H1 (cell line): ENCODE data around the gene CDC27. TPM values are rescaled to one million over a fixed set of nuclear protein-coding genes. Genes with fewer than 3 reads are reported as not detected.

Source experiments
- CTCF ChIA-PET: fragments of 300-600 bp; sonication (Branson Sonifier 250); formaldehyde crosslinking; loops from one replicate; lab custom pipeline; 2021; ENCODE audit not compliant: partially characterized antibody; lab: Charles Lee
- POLR2A ChIA-PET: fragments of 300-600 bp; sonication (Branson Sonifier 250); formaldehyde crosslinking; loops from one replicate; lab custom pipeline; 2021; ENCODE audit warnings: inconsistent platforms; ENCODE audit not compliant: partially characterized antibody; lab: Charles Lee
- DNase-seq, 2 experiments: peaks; one replicate each; pipeline versions ENCODE4 v3.0.0 to v3.0.0-alpha.2; 2010 to 2022; ENCODE audit warnings: low spot score in 2 of 2, low read depth in 1 of 2, mixed read lengths in 1 of 2
- FAIRE-seq: peaks from 2 replicates; lab custom pipeline; 2011; peaks lifted over from hg19 to GRCh38; lab: Jason Lieb, UNC
- H2AFZ ChIP-seq: 2 replicates; pipeline ENCODE4 v1.8.1; 2012; ENCODE audit warnings: low read length, inconsistent platforms
- H2AK5ac ChIP-seq: 2 replicates; pipeline ENCODE4 v1.6.1; 2013; ENCODE audit warnings: low read depth, low read length
- H2BK120ac ChIP-seq: replicated peaks from 2 replicates; pipeline ENCODE3; 2013; ENCODE audit warnings: low read depth, low read length, inconsistent platforms
- H2BK12ac ChIP-seq: 2 replicates; pipeline ENCODE4 v1.6.1; 2013; ENCODE audit warnings: low read depth, low read length
- H2BK15ac ChIP-seq: 2 replicates; pipeline ENCODE4 v1.6.1; 2013; ENCODE audit warnings: low read length
- H2BK20ac ChIP-seq: 2 replicates; pipeline ENCODE4 v1.6.1; 2013; ENCODE audit warnings: low read length
- H2BK5ac ChIP-seq: 2 replicates; pipeline ENCODE4 v1.6.1; 2013; ENCODE audit warnings: low read depth, low read length
- H3K14ac ChIP-seq: 2 replicates; pipeline ENCODE4 v1.6.1; 2013; ENCODE audit warnings: inconsistent platforms; ENCODE audit not compliant: insufficient read length
- H3K18ac ChIP-seq: 2 replicates; pipeline ENCODE4 v1.6.1; 2013; ENCODE audit warnings: low read length; ENCODE audit errors: extremely low read depth
- H3K23ac ChIP-seq: 2 replicates; pipeline ENCODE4 v1.6.1; 2013; ENCODE audit warnings: inconsistent platforms; ENCODE audit not compliant: insufficient read length
- H3K23me2 ChIP-seq: 2 replicates; pipeline ENCODE4 v1.6.1; 2013; ENCODE audit warnings: low read depth, low read length
- H3K27ac ChIP-seq: 2 replicates; pipeline ENCODE4 v1.6.1; 2011; ENCODE audit warnings: low read depth, low read length, inconsistent platforms
- H3K27me3 ChIP-seq, 4 experiments: replicated peaks in 1 of 4; 1 replicate in 1 of 4; 2 replicates in 3 of 4; pipeline versions ENCODE4 v1.6.1 to v1.8.1; 2011 to 2013; ENCODE audit warnings: low read length in 3 of 4, mild to moderate bottlenecking in 3 of 4, inconsistent platforms in 2 of 4, mixed read lengths in 2 of 4, moderate library complexity in 1 of 4; ENCODE audit not compliant: control insufficient read depth in 3 of 4, insufficient read depth in 3 of 4; ENCODE audit errors: extremely low read depth in 1 of 4
- H3K36me3 ChIP-seq, 4 experiments: 2 replicates each; pipeline versions ENCODE4 v1.6.1 to v1.8.1; 2011 to 2013; ENCODE audit warnings: mild to moderate bottlenecking in 4 of 4, low read length in 3 of 4, moderate library complexity in 2 of 4, control low read depth in 1 of 4, inconsistent platforms in 1 of 4; ENCODE audit not compliant: insufficient read depth in 4 of 4, control insufficient read depth in 2 of 4
- H3K4ac ChIP-seq: replicated peaks from 2 replicates; pipeline ENCODE3; 2013; ENCODE audit warnings: low read length, low read depth, mixed read lengths, inconsistent platforms; ENCODE audit not compliant: insufficient read length
- H3K4me1 ChIP-seq, 4 experiments: replicated peaks in 1 of 4; 1 replicate in 1 of 4; 2 replicates in 3 of 4; pipeline versions ENCODE4 v1.6.1 to v1.8.1; 2011 to 2013; ENCODE audit warnings: low read length in 3 of 4, inconsistent platforms in 2 of 4, mixed read lengths in 1 of 4; ENCODE audit not compliant: insufficient read depth in 4 of 4, control insufficient read depth in 3 of 4
- H3K4me2 ChIP-seq, 2 experiments: 2 replicates each; pipeline versions ENCODE4 v1.6.1 to v1.8.1; 2011 to 2013; ENCODE audit warnings: low read depth in 2 of 2, low read length in 2 of 2, control low read depth in 1 of 2, inconsistent platforms in 1 of 2, mild to moderate bottlenecking in 1 of 2; ENCODE audit not compliant: insufficient read depth in 1 of 2
- H3K4me3 ChIP-seq, 4 experiments: fragments of 200-600, 300-600 bp in 1 of 4; sonication (generic), shearing (Covaris generic), sonication (Bioruptor Twin) in 1 of 4; 2 replicates each; pipeline versions ENCODE4 v1.5.1 to v1.8.1; 2011 to 2016; ENCODE audit warnings: low read length in 4 of 4, low read depth in 3 of 4, control low read depth in 2 of 4, inconsistent platforms in 2 of 4, mild to moderate bottlenecking in 2 of 4, mixed read lengths in 1 of 4, moderate library complexity in 1 of 4; ENCODE audit not compliant: insufficient read depth in 2 of 4; ENCODE audit errors: extremely low read depth in 1 of 4
- H3K56ac ChIP-seq: replicated peaks from 2 replicates; pipeline ENCODE3; 2013; ENCODE audit warnings: low read depth, mild to moderate bottlenecking, mixed read lengths, low read length, inconsistent platforms; ENCODE audit not compliant: insufficient read length
- H3K79me1 ChIP-seq: 2 replicates; pipeline ENCODE4 v1.6.1; 2013; ENCODE audit warnings: low read depth, low read length, control low read depth
- H3K79me2 ChIP-seq, 2 experiments: 2 replicates each; pipeline versions ENCODE4 v1.6.1 to v1.8.1; 2012 to 2013; ENCODE audit warnings: low read length in 2 of 2, mild to moderate bottlenecking in 2 of 2, inconsistent platforms in 1 of 2; ENCODE audit not compliant: insufficient read depth in 2 of 2, control insufficient read depth in 1 of 2
- H3K9ac ChIP-seq, 4 experiments: replicated peaks in 1 of 4; 1 replicate in 1 of 4; 2 replicates in 3 of 4; pipeline versions ENCODE4 v1.6.1 to v1.8.1; 2011 to 2013; ENCODE audit warnings: low read depth in 3 of 4, low read length in 3 of 4, control low read depth in 2 of 4, mild to moderate bottlenecking in 2 of 4, moderate library complexity in 2 of 4, inconsistent platforms in 1 of 4; ENCODE audit errors: extremely low read depth in 1 of 4
- H3K9me3 ChIP-seq, 2 experiments: 2 replicates each; pipeline versions ENCODE4 v1.6.1 to v1.8.1; 2012 to 2013; ENCODE audit warnings: mild to moderate bottlenecking in 2 of 2, moderate library complexity in 2 of 2, control low read depth in 1 of 2, inconsistent platforms in 1 of 2, low read depth in 1 of 2, low read length in 1 of 2, mixed read lengths in 1 of 2; ENCODE audit not compliant: insufficient read depth in 2 of 2
- H4K20me1 ChIP-seq, 2 experiments: replicated peaks in 1 of 2; 2 replicates each; pipeline versions ENCODE3 to v1.8.1; 2011 to 2013; ENCODE audit warnings: inconsistent platforms in 2 of 2, low read length in 2 of 2, mild to moderate bottlenecking in 1 of 2; ENCODE audit not compliant: insufficient read depth in 2 of 2, control insufficient read depth in 1 of 2
- H4K5ac ChIP-seq: 2 replicates; pipeline ENCODE4 v1.6.1; 2013; ENCODE audit warnings: low read length, low read depth, mixed read lengths, inconsistent platforms; ENCODE audit not compliant: insufficient read length
- H4K8ac ChIP-seq: 2 replicates; pipeline ENCODE4 v1.8.0; 2013; ENCODE audit warnings: mild to moderate bottlenecking, moderate library complexity, low read length, inconsistent platforms; ENCODE audit not compliant: insufficient read depth; ENCODE audit errors: extremely low read depth
- H4K91ac ChIP-seq: replicated peaks from 2 replicates; pipeline ENCODE3; 2013; ENCODE audit warnings: low read length, mixed read lengths, inconsistent platforms; ENCODE audit not compliant: insufficient read length
- CBX8 ChIP-seq: fragments of 300-800, 300-1000 bp; sonication (generic); IDR thresholded peaks from 2 replicates; pipeline ENCODE4 v1.7.1; 2016; ENCODE audit warnings: low read depth, low read length, borderline replicate concordance
- CREB1 ChIP-seq: IDR thresholded peaks from 2 replicates; pipeline ENCODE4 v1.6.1; 2012; ENCODE audit warnings: inconsistent platforms
- HDAC6 ChIP-seq: IDR thresholded peaks from one replicate; pipeline ENCODE4 v1.7.1; 2012; ENCODE audit warnings: low read depth, mild to moderate bottlenecking, inconsistent platforms, low read length, moderate library complexity
- SP2 ChIP-seq: IDR thresholded peaks from 2 replicates; pipeline ENCODE4 v1.6.1; 2012; ENCODE audit warnings: mild to moderate bottlenecking, low read length, inconsistent platforms
- TBP ChIP-seq: IDR thresholded peaks from 2 replicates; pipeline ENCODE4 v1.6.1; 2011; ENCODE audit warnings: low read depth, low read length, improper control_type of control experiment
- TCF12 ChIP-seq: IDR thresholded peaks from 2 replicates; pipeline ENCODE4 v1.6.1; 2011; ENCODE audit warnings: low read depth, mild to moderate bottlenecking, low read length
- WGBS, 2 experiments: shearing (Covaris generic) in 1 of 2; methylation state at CpG; one replicate each; pipeline versions ENCODE4 v1.1.6 to v1.1.7; 2013 to 2015; ENCODE audit warnings: low lambda C conversion rate in 2 of 2, mixed read lengths in 2 of 2, inconsistent platforms in 1 of 2, low coverage in 1 of 2, missing lambda C conversion rate in 1 of 2; ENCODE audit not compliant: insufficient replicate concordance in 2 of 2, insufficient coverage in 1 of 2, insufficient read length in 1 of 2; ENCODE audit errors: extremely low coverage in 1 of 2, missing lambda C conversion rate in 1 of 2; 5-methylcytosine and 5-hydroxymethylcytosine counted together
- polyA plus RNA-seq, 7 experiments: library from polyadenylated mRNA; depleted of rRNA in 3 of 7; stranded (reverse) in 5 of 7; unstranded in 2 of 7; fragments of >200 nt in 5 of 7; fragments of 200-250 nt in 2 of 7; gene quantifications; 1 replicate in 5 of 7; 2 replicates in 1 of 7; 4 replicates in 1 of 7; pipeline versions ENCODE4 v1.2.1 to v1.2.3, GENCODE V29; 2011 to 2013; ENCODE audit warnings: missing spikeins in 2 of 7, mixed read lengths in 2 of 7
- total RNA-seq: library from RNA; stranded (reverse); fragmentation: NEBNext Ultra II Directional; extraction: Animal tissue kit (Norgen Biotek cat#: 25700); gene quantifications from 2 replicates; pipeline ENCODE4 v1.2.1, GENCODE V29; 2021
- TF ChIP-seq, protein P1 (sequence below), 3 experiments: IDR thresholded peaks; 1 replicate in 2 of 3; 2 replicates in 1 of 3; pipeline versions ENCODE4 v1.5.1 to v1.6.1; 2011; ENCODE audit warnings: low read length in 3 of 3, mild to moderate bottlenecking in 3 of 3, inconsistent platforms in 2 of 3, low read depth in 1 of 3, moderate library complexity in 1 of 3; ENCODE audit not compliant: insufficient read depth in 1 of 3; ENCODE audit errors: control extremely low read depth in 1 of 3
- TF ChIP-seq, protein P2 (sequence below): IDR thresholded peaks from 2 replicates; pipeline ENCODE4 v1.6.1; 2011; ENCODE audit warnings: low read length, improper control_type of control experiment

Gene CDC27
- total and polyA plus RNA-seq, 2 of the 8 experiments (the other 6 are each of a cell fraction or from before 2014, with no cell fraction given): 41.9 to 87.5 TPM

DNA sequence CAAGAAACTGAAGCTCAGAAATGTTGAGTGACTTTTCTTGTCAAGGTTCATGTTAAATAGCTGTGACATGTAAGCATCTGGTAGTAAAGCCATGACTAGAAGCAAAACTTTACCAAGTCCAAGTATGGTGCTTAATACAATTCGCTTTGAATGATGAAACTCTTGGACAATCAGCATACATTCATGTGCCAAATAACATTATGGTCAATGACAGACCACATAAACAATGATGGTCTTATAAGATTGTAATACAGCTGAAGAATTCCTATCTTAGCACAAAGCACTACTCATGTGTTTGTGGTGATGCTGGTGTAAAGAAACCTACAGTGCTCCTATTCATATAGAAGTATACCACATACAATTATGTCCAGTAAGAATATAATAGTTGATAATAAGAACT, 112.9 kb downstream of the CDC27 start:
- Histone ChIP-seq H3K79me2 (peaks cover 0 to 2% of the 10 kb centered on the region in 2 experiments; a peak in 1 of 4 replicates), H3K4ac (no peak overlapping the region), H3K4me2 (no peak overlapping the region), H2BK5ac (no peak overlapping the region), H2AK5ac (no peak overlapping the region), H2BK12ac (no peak overlapping the region), H3K14ac (no peak overlapping the region), H3K4me1 (no peaks in the 10 kb centered on the region; a peak in 2 of 7 replicates), H3K27ac (no peak overlapping the region), H3K23me2 (no peaks in the 10 kb centered on the region), H2AFZ (no peak overlapping the region), H3K9me3 (no peaks in the 10 kb centered on the region), H3K27me3 (no peaks in the 10 kb centered on the region), H4K20me1 (no peaks in the 10 kb centered on the region), H4K8ac (no peak overlapping the region), H3K23ac (no peak overlapping the region), H3K79me1 (no peaks in the 10 kb centered on the region), H3K36me3 (no peaks in the 10 kb centered on the region), H4K5ac (no peak overlapping the region), H2BK20ac (no peak overlapping the region), H3K4me3 (no peak overlapping the region), H3K9ac (no peak overlapping the region), H2BK15ac (no peak overlapping the region), H4K91ac (no peak overlapping the region), H3K18ac (no peak overlapping the region), H3K56ac (no peak overlapping the region), H2BK120ac (no peak overlapping the region)
- 89% methylated on average over 1 of the region's 1 CpG; no CpG with 5 or more reads in 1 of the 2 experiments for WGBS, 2 experiments
- DNase-seq (no peak), FAIRE-seq (no peak)
- POLR2A ChIA-PET: interaction anchor here (1.1 kb wide), 1 partner anchor 16 kb away, joined by 4 read pairs; no protein-coding TSS in a partner anchor
- no peak for TF ChIP-seq HDAC6
- TF ChIP-seq, protein P1, sequence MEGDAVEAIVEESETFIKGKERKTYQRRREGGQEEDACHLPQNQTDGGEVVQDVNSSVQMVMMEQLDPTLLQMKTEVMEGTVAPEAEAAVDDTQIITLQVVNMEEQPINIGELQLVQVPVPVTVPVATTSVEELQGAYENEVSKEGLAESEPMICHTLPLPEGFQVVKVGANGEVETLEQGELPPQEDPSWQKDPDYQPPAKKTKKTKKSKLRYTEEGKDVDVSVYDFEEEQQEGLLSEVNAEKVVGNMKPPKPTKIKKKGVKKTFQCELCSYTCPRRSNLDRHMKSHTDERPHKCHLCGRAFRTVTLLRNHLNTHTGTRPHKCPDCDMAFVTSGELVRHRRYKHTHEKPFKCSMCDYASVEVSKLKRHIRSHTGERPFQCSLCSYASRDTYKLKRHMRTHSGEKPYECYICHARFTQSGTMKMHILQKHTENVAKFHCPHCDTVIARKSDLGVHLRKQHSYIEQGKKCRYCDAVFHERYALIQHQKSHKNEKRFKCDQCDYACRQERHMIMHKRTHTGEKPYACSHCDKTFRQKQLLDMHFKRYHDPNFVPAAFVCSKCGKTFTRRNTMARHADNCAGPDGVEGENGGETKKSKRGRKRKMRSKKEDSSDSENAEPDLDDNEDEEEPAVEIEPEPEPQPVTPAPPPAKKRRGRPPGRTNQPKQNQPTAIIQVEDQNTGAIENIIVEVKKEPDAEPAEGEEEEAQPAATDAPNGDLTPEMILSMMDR (IDR thresholded peaks at IDR 0.05; ENCODE audit: control extremely low read depth in 1 of 3, insufficient read depth in 1 of 3, low read depth in 1 of 3, low read length in 3 of 3): no peak
- TF ChIP-seq, protein P2, sequence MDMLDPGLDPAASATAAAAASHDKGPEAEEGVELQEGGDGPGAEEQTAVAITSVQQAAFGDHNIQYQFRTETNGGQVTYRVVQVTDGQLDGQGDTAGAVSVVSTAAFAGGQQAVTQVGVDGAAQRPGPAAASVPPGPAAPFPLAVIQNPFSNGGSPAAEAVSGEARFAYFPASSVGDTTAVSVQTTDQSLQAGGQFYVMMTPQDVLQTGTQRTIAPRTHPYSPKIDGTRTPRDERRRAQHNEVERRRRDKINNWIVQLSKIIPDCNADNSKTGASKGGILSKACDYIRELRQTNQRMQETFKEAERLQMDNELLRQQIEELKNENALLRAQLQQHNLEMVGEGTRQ: no peak
- no peak for TF ChIP-seq TCF12
- no peak for TF ChIP-seq SP2
- no peak for TF ChIP-seq CREB1
- TF ChIP-seq CBX8: no peak
- no peak for TF ChIP-seq TBP
- CTCF ChIA-PET: no interaction called here
